T follicular helper cell (primary cell): ENCODE data around the gene ELMOD3.
A peak's percentile ranks its signal among the peaks of the same experiment; 100 is the strongest.
"Not testable (repeated sequence)": the region's sequence is repeated elsewhere in the genome, so short reads cannot be mapped to it uniquely, and the experiment has no call there.

Experiments
- DNase-seq: peaks from one replicate; pipeline ENCODE4 v3.0.0-alpha.2; 2020; ENCODE audit warnings: low read depth
- total RNA-seq, 2 experiments: gene quantifications; one replicate each; lab custom pipeline; 2026; lab: John Stamatoyannopoulos, UW

Gene ELMOD3
- 13.2 to 33.5 reads per million in 2 experiments for total RNA-seq

DNA sequence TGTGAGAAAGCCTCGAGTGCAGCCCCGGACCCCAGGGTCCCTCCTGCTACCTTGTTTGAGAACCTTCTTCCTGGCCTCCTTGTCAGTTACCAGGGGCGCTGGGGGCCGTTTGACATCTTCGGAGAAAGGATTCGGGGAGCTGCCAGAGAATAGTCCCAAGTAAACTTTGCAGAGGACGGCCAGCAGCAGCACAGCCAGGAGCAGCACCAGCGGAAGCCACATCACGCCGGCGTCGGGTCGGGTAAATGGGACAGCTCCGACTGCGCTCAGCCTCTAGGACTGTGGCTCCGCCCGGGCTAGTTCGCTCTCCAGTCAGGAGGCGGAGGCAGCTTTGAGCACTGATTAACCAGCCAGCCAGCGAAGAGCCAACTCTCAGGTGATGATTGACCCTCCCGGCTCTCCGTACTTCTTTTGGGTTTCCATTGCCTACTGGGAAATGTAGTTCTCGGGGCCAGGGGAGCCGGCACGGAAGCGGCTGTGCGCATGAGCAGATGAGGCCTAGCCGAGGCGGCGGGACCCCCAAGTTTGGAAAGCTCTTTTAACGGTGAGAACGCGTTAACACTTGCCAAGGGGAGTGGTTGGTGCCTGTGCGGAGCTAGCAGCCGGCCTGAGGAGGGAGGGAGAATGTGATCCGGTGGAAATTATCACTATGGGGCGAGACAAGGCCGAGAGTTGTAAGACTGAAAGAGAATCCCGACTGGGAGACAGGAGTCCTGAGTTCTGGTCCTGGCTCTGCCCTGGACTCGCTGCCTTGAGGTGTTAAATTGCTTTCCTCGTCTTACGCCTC, at the start of gene ELMOD3, which contains the start of gene RETSAT:
Gene ELMOD3, plus strand, starts transcription at position 484 of the 787 bp plus-strand sequence. CDS start 2,430 bp downstream, outside the sequence.
Gene RETSAT, minus strand, starts transcription at position 243 of the 787 bp plus-strand sequence. Its CDS starts 21 bp downstream, at position 222.
- peak; percentile 97 for DNase-seq

DNA sequence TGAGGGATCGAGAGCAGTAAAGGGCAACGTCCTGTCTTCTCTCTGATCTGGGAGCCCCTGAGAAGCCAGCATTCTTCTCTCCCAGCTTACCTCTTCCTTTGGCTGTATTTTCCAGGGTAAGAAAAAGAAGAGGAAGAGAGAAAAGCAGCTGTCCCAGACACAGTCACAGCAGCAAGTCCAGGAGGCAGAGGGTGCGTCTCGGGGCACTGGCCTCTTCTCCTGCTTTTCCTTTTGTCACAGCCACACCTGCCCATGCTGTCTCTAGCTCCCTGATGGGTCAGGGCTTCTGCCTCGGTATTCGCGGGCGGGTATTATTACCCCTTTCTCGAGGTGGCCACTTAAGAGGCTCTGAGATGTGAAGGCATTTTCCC, 47.1 kb upstream of the ELMOD3 start:
- no peak for DNase-seq

DNA sequence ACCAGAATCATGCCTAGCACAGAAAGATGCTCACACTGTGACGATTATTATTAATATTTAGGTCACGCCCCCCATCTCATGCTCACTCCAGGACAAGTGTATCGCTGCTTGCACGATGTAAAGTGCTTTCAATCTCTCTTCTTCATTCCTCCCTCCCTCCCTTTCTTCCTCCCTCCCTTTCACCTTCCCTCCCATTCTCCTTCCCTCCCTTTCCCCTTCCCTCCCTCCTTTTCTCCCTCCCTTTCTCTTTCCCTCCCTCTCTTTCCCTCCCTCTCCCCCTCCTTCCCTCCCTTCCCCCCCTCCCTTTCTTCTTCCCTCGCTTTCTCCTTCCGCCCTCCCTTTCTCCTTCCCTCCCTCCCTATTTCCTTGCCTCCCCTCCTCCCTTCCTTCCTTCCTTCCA, 46.4 kb upstream of the ELMOD3 start:
- no peak for DNase-seq

DNA sequence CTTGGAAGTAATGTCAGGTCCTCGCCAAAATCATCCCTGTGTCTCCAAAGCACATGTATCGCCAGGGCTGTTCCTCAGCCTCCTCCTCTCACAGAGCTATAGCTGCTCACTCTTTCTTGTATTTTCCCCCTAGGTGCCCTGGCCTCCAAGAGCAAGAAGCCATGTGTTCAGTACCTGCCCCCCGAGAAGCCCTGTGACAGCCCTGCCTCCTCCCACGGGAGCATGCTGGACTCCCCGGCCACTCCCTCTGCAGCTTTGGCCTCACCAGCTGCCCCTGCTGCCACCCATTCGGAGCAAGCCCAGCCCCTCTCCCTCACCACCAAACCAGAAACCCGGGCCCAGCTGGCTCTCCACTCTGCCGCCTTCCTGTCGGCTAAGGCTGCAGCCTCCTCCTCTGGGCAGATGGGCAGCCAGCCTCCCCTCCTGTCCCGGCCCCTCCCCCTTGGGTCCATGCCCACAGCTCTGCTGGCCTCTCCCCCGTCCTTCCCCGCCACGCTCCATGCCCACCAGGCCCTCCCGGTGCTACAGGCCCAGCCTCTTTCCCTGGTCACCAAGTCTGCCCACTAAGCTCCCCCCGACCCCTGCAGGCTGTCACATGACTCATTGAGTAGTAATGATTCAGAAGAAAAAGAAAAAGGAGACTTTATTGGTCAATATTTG, 45.5 kb upstream of the ELMOD3 start:
- DNase-seq: no peak

DNA sequence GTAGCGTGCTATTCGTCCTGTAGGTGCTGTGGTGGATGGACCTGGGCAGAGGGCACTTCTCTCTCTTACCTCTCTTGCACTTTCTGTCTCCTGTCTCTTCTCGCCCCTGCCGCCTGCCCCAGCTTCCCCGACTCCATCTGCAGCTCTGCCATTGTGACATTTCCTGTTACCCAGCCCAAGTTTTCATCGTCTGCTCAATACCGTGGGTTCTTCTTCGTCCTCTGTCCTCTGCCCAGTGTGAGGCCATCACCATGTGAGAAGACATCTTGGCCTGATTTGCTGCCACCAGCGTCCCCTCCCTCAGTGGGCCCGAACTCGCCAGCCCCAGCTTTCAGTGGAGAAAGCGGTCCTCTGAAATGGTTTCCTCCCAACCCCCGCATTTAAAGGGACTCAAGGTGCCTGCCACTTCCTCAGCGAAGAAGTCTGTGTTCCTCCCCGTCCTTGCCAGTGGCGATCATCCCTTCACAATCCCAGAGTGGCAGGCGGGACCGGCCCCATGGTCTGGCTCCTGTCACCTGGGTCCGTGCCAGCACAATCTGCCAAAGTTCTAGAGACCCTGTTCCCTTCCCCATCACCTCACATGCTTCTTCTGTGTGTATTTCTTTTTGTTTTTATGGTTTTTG, 44.8 kb upstream of the ELMOD3 start:
- DNase-seq: no peak

DNA sequence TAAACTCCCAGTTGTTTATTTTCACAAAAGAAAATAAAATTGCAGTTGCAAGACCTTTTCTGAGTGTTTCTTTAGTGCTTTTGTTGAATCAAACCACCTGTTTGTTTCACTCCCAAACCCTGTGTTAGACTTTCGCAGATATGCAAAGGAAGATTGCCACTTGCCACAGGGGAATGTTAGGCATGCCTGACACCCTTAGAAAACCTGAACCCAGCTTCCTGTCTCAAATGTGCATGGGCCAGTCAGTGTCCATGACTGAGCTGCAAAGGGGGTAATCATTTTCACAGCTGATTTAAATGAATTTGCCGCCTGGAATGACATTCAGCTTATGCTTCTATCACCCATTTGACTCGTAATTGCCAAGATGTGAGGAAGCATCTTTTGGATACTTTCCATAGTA, 44.2 kb upstream of the ELMOD3 start:
- no peak for DNase-seq

DNA sequence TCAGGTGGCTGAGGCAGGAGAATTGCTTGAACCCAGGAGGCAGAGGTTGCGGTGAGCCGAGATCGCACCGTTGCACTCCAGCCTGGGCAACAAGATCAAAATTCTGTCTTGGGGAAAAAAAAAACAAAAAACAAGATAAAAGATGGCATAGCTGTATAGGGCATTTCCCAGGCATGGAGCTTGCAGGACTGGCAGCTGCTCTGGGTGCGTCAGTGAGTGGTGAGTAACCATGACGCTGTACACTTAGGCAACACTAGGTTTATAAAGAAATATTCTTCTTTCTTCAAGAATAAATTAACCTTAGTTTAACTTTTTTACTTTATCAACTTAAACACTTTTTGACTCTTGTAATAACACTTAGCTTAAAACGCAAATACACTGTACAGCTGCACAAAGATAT, 42.2 kb upstream of the ELMOD3 start:
- no peak for DNase-seq

DNA sequence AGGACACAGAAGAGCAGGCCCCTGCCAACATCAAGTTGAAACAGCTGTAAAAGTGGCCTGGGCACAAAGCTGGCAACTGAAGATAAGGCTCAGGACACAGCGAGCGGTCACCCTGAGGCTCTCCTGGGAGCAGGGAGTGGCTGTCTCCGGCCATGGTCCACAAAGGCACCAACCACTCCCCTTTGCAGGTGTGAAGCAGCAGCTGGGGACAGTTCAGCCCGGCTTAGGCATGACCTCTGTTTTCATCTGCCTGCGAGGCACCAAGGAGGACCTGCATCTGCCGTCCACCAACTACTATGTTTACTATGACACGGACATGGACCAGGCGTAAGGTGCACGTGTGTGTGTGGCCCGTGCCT, 39.7 kb upstream of the ELMOD3 start:
- DNase-seq: no peak

DNA sequence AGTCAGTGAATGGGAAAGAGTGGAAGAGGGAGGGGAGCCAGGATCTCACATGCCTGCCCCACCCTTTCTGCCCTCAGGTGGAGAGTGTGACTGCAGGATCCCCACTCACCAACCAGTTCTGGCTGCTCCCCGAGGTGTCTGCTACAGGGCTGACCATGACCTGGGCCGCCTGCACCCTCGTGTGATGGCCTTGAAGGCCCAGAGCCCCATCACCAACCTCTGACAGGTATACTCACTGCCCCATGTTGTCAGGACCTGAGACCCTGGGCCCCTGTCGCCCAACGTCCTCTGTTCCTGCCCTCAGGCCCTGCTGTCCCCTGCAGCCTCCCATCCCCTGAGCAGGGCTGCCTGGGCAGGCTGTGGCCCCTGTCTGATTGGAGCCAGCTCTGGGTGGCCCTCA, 38.6 kb upstream of the ELMOD3 start:
- DNase-seq: not testable (repeated sequence)

DNA sequence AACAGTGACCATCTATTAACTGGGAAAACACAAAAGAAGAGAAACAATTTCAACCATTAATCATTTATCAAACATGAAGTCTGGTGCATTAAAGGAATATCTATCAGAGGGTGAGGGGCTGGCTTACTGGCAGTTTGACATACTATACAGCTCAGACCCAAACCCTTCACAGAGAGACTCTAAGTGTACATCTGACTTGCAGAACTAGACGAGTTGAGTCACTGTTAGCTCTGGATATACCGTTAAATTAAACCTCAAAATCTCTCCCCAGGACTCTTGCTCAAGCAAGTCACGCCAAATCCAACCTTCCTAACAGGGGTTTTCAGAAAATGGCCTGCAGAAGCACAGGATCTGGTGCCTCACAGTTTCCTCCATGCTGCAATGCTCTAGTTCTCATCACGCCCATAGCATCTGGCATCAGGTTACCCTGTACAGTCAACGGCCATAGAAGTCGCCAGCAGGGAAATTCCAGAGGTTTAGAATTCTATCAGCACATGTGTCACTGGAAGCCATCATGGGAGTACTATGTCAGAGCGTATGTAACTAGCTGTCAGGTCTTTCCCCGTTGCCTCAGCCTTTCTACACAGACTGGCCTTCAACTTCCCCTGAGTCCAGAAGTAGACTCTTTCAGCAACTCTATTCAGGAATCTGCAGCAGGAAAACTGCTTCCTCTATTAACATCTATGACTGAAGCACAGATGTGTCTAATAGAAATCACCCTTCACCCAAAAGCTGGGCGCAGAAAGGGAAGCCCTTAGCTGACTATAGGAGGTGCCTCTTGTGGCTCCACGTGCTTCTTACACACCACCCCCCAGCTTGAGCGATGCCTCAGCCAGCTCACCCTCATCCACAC, 36.1 kb upstream of the ELMOD3 start:
- no peak for DNase-seq

DNA sequence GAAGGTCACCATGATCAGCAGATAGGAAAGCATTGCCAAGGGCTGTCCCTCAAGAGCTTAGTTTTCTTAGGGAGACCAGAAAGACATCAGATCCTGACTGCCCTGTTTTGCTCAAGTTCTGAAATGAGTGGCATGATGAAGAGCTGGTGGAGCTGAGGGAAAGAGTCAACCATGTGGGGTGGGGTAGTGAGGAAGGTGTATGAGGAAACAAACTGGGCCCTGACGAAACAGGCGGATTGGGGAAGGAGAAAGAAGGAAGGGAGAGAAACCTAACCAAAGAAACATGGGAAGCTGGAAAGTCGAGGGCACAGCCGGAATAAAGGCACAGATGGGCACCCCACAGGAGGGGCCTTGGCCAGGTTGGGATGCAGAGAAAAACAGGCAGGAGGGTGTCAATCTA, 34.8 kb upstream of the ELMOD3 start:
- DNase-seq: no peak

DNA sequence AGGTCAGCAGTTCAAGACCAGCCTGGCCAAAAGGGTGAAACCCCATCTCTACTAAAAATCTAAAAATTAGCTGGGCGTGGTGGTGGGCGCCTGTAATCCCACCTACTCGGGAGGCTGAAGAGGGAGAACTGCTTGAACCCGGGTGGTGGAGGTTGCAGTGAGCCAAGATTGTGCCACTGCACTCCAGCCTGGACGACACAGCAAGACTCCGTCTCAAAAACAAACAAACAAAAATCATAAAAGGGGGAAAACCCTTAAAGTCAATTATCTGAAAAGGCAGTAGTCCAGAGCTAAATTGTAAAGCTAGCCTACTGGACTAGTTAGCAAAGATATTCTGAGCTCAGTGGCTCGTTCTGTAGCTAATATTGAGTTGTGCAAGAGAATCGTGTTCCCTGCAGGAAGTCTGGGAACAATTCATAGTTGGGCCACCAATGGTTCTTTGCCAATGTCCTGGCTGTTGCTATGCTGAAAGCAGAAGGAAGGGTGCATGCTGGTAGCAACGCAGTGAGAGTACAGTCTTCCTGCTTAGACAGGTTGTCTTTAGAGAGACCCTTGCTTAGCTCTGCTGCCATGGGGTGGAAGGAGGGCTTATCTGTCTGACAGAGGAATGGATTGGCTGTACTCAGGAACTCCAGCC, 31.1 kb upstream of the ELMOD3 start:
- DNase-seq: no peak

DNA sequence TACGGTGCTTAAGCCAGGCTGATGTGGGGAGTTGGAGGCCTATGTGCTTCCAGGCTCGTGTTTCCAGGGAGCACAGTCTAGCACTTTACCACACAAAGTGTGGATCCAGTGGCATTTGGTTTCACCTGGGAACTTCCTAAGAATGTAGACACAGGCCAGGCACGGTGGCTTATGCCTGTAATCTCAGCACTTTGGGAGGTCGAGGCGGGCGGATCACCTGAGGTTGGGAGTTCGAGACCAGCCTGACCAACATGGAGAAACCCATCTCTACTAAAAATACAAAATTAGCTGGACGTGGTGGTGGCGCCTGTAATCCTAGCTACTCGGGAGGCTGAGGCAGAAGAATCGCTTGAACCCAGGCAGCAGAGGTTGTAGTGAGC, 30.6 kb upstream of the ELMOD3 start:
- DNase-seq: not testable (repeated sequence)

DNA sequence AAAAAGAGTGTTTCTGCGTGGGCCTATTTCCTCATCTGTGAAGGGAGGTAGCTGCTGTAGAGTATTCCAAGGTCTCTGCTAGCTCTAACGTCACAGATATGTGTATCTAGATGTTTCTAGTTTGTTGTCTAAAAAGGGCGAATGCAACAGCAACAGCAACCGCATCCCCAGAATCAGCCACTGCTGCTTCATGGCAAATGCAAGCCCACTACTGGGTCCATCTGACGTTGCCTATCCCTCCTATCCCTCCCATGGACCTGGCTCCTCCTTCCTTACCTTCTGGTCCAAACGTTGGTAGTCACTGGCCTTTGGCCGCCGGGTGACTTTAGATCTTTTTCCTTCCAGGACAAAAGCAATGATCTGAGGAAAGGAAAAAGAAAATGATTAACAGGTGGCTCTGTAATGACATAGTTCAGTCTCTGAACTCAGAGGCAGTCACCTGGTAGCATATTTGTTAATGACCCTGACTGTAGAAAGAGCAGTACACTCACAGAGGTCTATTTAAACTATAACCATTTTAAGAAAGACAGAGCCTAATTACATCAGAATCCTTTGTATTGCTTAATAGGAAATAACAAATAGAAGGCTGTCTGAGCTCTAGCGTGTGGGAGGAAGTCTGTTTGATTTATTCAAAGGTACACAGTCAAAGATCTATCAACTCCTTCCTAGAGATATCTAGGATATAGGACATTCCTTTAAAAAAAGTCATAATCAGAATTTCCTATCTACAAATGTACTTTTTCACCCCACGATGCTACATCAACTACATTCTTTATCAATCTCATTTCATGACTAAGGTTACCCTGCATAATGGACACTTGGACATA, 29.7 kb upstream of the ELMOD3 start:
- DNase-seq: no peak

DNA sequence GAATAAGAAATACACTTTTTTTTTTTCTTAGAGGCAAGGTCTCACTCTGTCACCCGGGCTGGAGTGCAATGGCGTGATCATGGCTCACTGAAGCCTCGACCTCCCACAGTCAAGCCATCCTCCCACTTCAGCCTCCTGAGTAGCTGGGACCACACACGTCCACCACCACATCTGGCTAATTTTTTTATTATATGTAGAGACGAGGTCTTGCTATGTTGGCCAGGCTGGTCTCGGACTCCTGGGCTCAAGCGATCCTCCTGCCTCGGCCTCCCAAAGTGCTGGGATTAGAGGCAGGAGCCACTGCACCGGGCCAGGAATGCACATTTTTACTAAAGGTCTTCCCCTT, 29.1 kb upstream of the ELMOD3 start:
- DNase-seq: no peak

DNA sequence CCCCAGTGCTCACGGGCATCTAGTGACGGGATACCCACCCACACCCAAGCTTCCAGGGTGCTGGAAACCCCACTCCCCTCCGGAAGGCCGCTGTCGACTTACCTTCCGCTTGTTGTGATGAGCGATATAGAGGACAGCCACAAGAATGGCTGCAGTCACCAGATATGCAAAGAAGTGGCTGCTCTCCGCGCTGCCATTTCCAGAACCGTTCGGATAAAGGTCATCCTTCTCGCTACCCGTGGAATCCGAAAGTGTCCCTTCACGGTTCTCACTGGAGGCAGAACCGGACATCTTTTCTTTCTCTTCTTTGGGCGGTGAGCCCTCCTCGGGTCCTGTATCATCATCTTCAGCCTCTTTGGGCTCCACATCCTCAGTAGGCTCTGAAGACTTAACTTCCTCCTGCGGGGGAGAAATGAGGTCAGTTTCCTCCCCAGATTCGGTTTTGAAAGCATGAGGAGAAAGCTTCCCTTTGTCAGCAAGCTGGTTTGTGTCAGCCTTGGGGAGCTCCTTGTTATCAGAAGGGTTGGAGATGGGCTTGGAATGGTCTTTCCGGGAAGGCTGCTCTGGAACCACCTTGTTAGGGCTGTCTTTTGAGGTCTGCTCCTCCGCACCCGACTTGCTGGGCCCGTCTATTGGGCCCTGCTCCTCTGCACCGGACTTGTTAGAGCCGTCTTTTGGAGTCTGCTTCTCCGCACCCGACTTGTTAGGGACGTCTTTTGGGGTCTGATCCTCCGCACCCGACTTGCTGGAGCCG, 28.0 kb upstream of the ELMOD3 start:
- DNase-seq: peak; percentile 16

DNA sequence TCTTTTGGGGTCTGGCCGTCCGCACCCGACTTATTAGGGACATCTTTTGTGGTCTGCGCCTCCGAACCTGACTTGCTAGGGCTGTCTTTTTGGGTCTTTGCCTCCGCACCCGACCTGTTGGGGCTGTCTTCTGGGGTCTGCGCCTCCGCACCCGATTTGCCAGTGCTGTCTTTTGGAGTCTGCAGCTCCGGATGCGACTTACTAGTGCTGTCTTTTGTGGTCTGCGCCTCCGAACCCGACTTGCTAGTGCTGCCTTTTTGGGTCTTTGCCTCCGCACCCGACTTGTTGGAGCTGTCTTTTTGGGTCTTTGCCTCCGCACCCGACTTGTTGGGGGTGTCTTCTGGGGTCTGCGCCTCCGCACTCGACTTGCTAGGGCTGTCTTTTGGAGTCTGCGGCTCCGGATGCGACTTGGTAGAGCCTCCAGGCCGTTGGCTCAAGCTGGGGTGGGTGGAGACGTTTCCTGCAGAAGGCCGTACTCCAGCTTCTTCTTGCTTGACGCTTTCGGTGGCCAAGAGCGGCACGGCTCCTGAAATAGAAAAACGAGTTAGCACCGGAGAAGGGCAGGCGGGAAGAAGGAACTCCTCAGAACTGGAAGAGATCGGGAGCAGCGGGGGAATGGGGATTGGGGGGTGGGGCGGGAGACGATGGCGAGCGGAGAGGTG, 27.3 kb upstream of the ELMOD3 start:
- peak; percentile 37 for DNase-seq

DNA sequence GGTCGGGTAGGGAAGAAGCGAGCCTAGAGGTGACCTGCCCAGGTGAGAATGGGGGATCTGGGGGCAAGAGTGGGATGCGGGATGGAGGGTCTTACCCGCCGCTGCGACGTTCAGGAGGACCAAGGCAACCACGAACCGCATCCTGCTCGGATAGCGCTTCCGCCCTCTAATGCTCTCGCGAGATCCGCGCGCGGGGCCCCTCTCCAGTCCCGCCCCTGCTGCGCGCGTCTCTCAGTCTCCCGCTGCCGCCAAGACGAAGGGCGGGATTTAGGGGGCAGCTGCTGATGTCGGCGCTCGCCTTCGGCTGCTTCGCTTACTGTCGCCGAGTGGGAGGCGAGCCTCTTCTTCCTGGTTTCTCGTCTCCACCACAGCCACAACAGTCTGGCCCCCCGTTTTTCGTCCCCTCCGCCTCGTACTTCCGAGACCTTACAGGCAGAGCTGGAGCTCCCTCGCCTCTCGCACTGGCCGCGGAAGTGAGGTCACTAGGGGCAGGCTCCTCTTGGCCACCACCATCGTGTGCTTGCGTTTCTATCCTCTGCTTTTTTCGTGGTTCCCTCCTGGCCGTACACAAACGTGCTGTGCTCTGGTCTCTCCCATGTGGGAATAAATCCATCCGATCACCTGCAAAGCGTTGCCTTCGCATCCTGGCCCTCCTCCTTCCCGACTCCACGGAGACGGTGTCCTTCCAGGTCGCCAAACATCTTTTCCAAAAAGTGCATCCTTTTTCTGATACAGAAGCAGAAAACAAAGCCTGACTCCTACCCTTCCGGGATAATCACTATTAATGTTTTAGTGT, 26.5 kb upstream of the ELMOD3 start, which contains the start of gene TGOLN2:
Gene TGOLN2, minus strand, starts transcription at position 168 of the 796 bp plus-strand sequence. Its CDS starts 27 bp downstream, at position 141.
- DNase-seq: peak; percentile 91
